Gastrocnemius medialis (tissue), 4 donors: Measurements from ENCODE around the gene PTCD1. TPM values are rescaled to one million over a fixed set of nuclear protein-coding genes. Genes with fewer than 3 reads are reported as not detected.
"Not testable (repeated sequence)": the region's sequence is repeated elsewhere in the genome, so short reads cannot be mapped to it uniquely, and the experiment has no call there.

Source experiments
- ATAC-seq, 2 donors: fragments of 150-250 bp; one replicate each; pipeline ENCODE4 v1.9.1; 2016
- DNase-seq, 2 donors: peaks; one replicate each; pipeline ENCODE4 v3.0.0-alpha.2; 2019
- H3K27ac ChIP-seq, 4 donors: fragments of 200-600 bp; sonication (generic); 1 replicate in 1 of 4; 2 replicates in 3 of 4; pipeline ENCODE4 v1.5.1; 2016 to 2018; ENCODE audit warnings: mild to moderate bottlenecking in 2 of 4, moderate library complexity in 1 of 4
- H3K27me3 ChIP-seq, 3 donors: fragments of 200-600 bp; sonication (generic) in 2 of 3; 1 replicate in 1 of 3; 2 replicates in 2 of 3; pipeline versions ENCODE4 v1.5.1 to v1.6.0; 2016 to 2019; ENCODE audit warnings: mild to moderate bottlenecking in 1 of 3, moderate library complexity in 1 of 3
- H3K36me3 ChIP-seq, 2 donors: fragments of 200-600 bp; sonication (generic) in 1 of 2; one replicate each; pipeline ENCODE4 v1.5.1; 2017 to 2018
- H3K4me1 ChIP-seq, 2 donors: fragments of 200-600 bp; sonication (generic) in 1 of 2; one replicate each; pipeline ENCODE4 v1.5.1; 2016 to 2017; ENCODE audit warnings: mild to moderate bottlenecking in 2 of 2
- H3K4me3 ChIP-seq, 4 donors: fragments of 200-600 bp; sonication (generic) in 3 of 4; 1 replicate in 1 of 4; 2 replicates in 3 of 4; pipeline ENCODE4 v1.5.1; 2016 to 2019; ENCODE audit warnings: mild to moderate bottlenecking in 2 of 4
- H3K9me3 ChIP-seq, 3 donors: fragments of 200-600 bp; sonication (generic) in 2 of 3; 1 replicate in 1 of 3; 2 replicates in 2 of 3; pipeline ENCODE4 v1.5.1; 2016 to 2019
- CTCF ChIP-seq, 5 experiments: fragments of 450-650 bp in 3 of 5; fragments of 200-600 bp in 2 of 5; sonication (generic) in 2 of 5; IDR thresholded peaks in 4 of 5; conservative IDR thresholded peaks in 1 of 5; 1 replicate in 4 of 5; 2 replicates in 1 of 5; pipeline ENCODE4 v1.5.1; 2016 to 2019; ENCODE audit warnings: antibody characterized with exemption in 5 of 5, mild to moderate bottlenecking in 3 of 5, moderate library complexity in 3 of 5
- POLR2A ChIP-seq, 2 donors: fragments of 450-650 bp; IDR thresholded peaks; one replicate each; pipeline ENCODE4 v1.6.1; 2017; ENCODE audit warnings: antibody characterized with exemption in 2 of 2, mild to moderate bottlenecking in 2 of 2, moderate library complexity in 2 of 2
- in situ Hi-C, 4 donors: fragments of 200-750 bp; cut with MboI; loops; one replicate each; pipeline versions ENCODE4 v1.15.0 to v1.8.0; 2017; ENCODE audit warnings: low sequenced_read_pairs in 4 of 4
- intact Hi-C: fragments of 100-400 bp; cut with DNase I; formaldehyde crosslinking; loops from one replicate; pipeline ENCODE4 v1.15.1; 2023; ENCODE audit warnings: low total_unique reads
- total RNA-seq, 4 donors: library from RNA; depleted of rRNA; stranded (reverse); fragments of >200 nt; gene quantifications; one replicate each; pipeline versions ENCODE4 v1.1.0 to v1.2.3, GENCODE V29; 2016

The PTCD1 gene
- total RNA-seq, 4 donors from 2014 or later, result 7.8 to 14.1 (median 10.9) TPM

- peaks cover 8 to 25% of the 10 kb centered on the region in 2 donors for H3K4me1 ChIP-seq
- H3K36me3 ChIP-seq, result no peaks in the 10 kb centered on the region
- peak overlapping the region in 3 of 4 donors; percentile 16 to 34 (median 21) for H3K4me3 ChIP-seq
- TF ChIP-seq CTCF (IDR thresholded peaks at IDR 0.05 in 4 of 5, conservative IDR thresholded peaks at IDR 0.05 in 1 of 5) (no peak), POLR2A (IDR thresholded peaks at IDR 0.05) (no peak)
- H3K27ac ChIP-seq, result peak overlapping the region; percentile 74 to 77 (median 75)
- peak in 1 of 2 donors; percentile 29 for ATAC-seq
- in situ Hi-C loops, result no loop called here
- peak in 1 of 2 donors; percentile 40 for DNase-seq
- no peaks in the 10 kb centered on the region for H3K9me3 ChIP-seq
- no peaks in the 10 kb centered on the region for H3K27me3 ChIP-seq
- intact Hi-C loops, result no loop called here
These were observed 58.4 kb downstream of the PTCD1 start for GRCh38 chr7:99380032-99380822.

GRCh38 chr7:99379693-99380031 lies 58.9 kb downstream of the PTCD1 start:
- H3K27me3 ChIP-seq, in situ Hi-C loops, intact Hi-C loops, DNase-seq, ATAC-seq, H3K36me3 ChIP-seq, H3K9me3 ChIP-seq: not testable (repeated sequence)
- H3K4me1 ChIP-seq, result peaks cover 8 to 25% of the 10 kb centered on the region in 2 donors
- peak overlapping the region; percentile 74 to 77 (median 75) for H3K27ac ChIP-seq
- peak overlapping the region; percentile 14 to 34 (median 18) for H3K4me3 ChIP-seq

GRCh38 chr7:99379043-99379577 lies 59.5 kb downstream of the PTCD1 start:
- no peaks in the 10 kb centered on the region for H3K36me3 ChIP-seq
- intact Hi-C loops (no loop called here), in situ Hi-C loops (no loop called here)
- no peaks in the 10 kb centered on the region for H3K9me3 ChIP-seq
- DNase-seq, result peak; percentile 52 to 67
- peak overlapping the region in 2 of 4 donors; percentile 14 to 16 for H3K4me3 ChIP-seq
- peak; percentile 65 to 67 for ATAC-seq
- TF ChIP-seq CTCF (IDR thresholded peaks at IDR 0.05 in 4 of 5, conservative IDR thresholded peaks at IDR 0.05 in 1 of 5) (no peak), POLR2A (IDR thresholded peaks at IDR 0.05) (no peak)
- H3K27me3 ChIP-seq, result no peaks in the 10 kb centered on the region
- peak overlapping the region; percentile 74 to 77 (median 75) for H3K27ac ChIP-seq
- H3K4me1 ChIP-seq, result peaks cover 8 to 25% of the 10 kb centered on the region in 2 donors

GRCh38 chr7:99375070-99375807 lies 63.4 kb downstream of the PTCD1 start:
- intact Hi-C loops (loop anchor here (1.0 kb wide), 1 partner anchor 33 kb away; the partner anchor contains the start of genes BUD31 and PDAP1), in situ Hi-C loops (no loop called here)
- Histone ChIP-seq H3K4me3 (peak overlapping the region; percentile 68 to 93 (median 74)), H3K36me3 (no peaks in the 10 kb centered on the region), H3K27me3 (no peaks in the 10 kb centered on the region), H3K27ac (peak overlapping the region; percentile 61 to 83 (median 78)), H3K4me1 (peaks cover 6 to 20% of the 10 kb centered on the region in 2 donors), H3K9me3 (no peaks in the 10 kb centered on the region)
- TF ChIP-seq CTCF (IDR thresholded peaks at IDR 0.05 in 4 of 5, conservative IDR thresholded peaks at IDR 0.05 in 1 of 5) (no peak), POLR2A (IDR thresholded peaks at IDR 0.05) (no peak)
- DNase-seq, result peak; percentile 26 to 63
- ATAC-seq, result peak; percentile 48 to 55
